K562 (cell line): ENCODE results near the gene EFNB3. TPM values are rescaled to one million over a fixed set of nuclear protein-coding genes. Genes with fewer than 3 reads are reported as not detected.

Experiments
- ATAC-seq: fragments of 200-7000 bp; cut with Tn5 transposase; 3 replicates; pipeline ENCODE4 v1.9.1; 2020; ENCODE audit warnings: moderate library complexity
- BruUV-seq: library from RNA; stranded (reverse); fragments of 400-500 nt; replicated peaks from 2 replicates; lab custom pipeline; 2021; lab: Mats Ljungman, UMichigan
- CTCF ChIA-PET: fragments of 300-600 bp; formaldehyde crosslinking; extraction: SDS; loops from one replicate; lab custom pipeline; 2021; ENCODE audit warnings: low intra/inter-chr PET ratio; lab: Yijun Ruan, JAX
- POLR2A ChIA-PET: fragments of 300-600, 350-650 bp; sonication (Branson Sonifier 250); formaldehyde crosslinking; extraction: SDS; loops from one replicate; lab custom pipeline; 2021; ENCODE audit warnings: antibody characterized with exemption, inconsistent platforms; lab: Yijun Ruan, JAX
- DNase-seq, 4 experiments: peaks; one replicate each; pipeline versions ENCODE4 v3.0.0 to v3.0.0-alpha.2; 2011 to 2018; ENCODE audit warnings: low spot score in 3 of 4, mixed read lengths in 3 of 4; ENCODE audit errors: extremely low read depth in 1 of 4
- FAIRE-seq: peaks from 2 replicates; lab custom pipeline; 2011; peaks lifted over from hg19 to GRCh38; lab: Jason Lieb, UNC
- H2AFZ ChIP-seq: 2 replicates; pipeline ENCODE4 v1.6.0; 2011; ENCODE audit warnings: low read depth, low read length, control low read depth, inconsistent platforms
- H3K27ac ChIP-seq: fragments of 200-600 bp; 3 replicates; pipeline ENCODE4 v1.8.0; 2011; ENCODE audit warnings: low read depth, mild to moderate bottlenecking, control low read depth, inconsistent platforms, low read length, moderate library complexity, mixed read lengths; ENCODE audit errors: extremely low read depth
- H3K27me3 ChIP-seq, 2 experiments: fragments of 300-600 bp in 1 of 2; 2 replicates in 1 of 2; 3 replicates in 1 of 2; pipeline versions ENCODE4 v1.6.0 to v1.8.0; 2011; ENCODE audit warnings: inconsistent platforms in 2 of 2, low read length in 2 of 2, mild to moderate bottlenecking in 1 of 2, mixed read lengths in 1 of 2, moderate library complexity in 1 of 2; ENCODE audit not compliant: control insufficient read depth in 2 of 2, insufficient read depth in 2 of 2
- H3K36me3 ChIP-seq: fragments of 300-600 bp; 3 replicates; pipeline ENCODE4 v1.8.0; 2011; ENCODE audit warnings: mild to moderate bottlenecking, low read length, inconsistent platforms; ENCODE audit not compliant: control insufficient read depth, insufficient read depth
- H3K4me1 ChIP-seq, 2 experiments: fragments of 200-600 bp in 1 of 2; replicated peaks in 1 of 2; 2 replicates in 1 of 2; 3 replicates in 1 of 2; pipeline versions ENCODE4 v1.5.1 to v1.8.0; 2011; ENCODE audit warnings: inconsistent platforms in 2 of 2, low read length in 2 of 2, mild to moderate bottlenecking in 1 of 2, mixed read lengths in 1 of 2, moderate library complexity in 1 of 2; ENCODE audit not compliant: control insufficient read depth in 2 of 2, insufficient read depth in 2 of 2
- H3K4me2 ChIP-seq: 2 replicates; pipeline ENCODE4 v1.6.1; 2011; ENCODE audit warnings: low read length, control low read depth, inconsistent platforms, mixed read lengths; ENCODE audit not compliant: insufficient read depth
- H3K4me3 ChIP-seq: fragments of 200-600 bp; sonication (generic), shearing (Covaris generic); 2 replicates; pipeline ENCODE4 v1.5.1; 2016; ENCODE audit warnings: control low read depth, inconsistent platforms
- H3K79me2 ChIP-seq: fragments of 200-600 bp; 3 replicates; pipeline ENCODE4 v1.8.0; 2011; ENCODE audit warnings: low read length, inconsistent platforms; ENCODE audit not compliant: control insufficient read depth, insufficient read depth
- H3K9ac ChIP-seq, 2 experiments: 2 replicates each; pipeline versions ENCODE4 v1.6.0 to v1.6.1; 2011; ENCODE audit warnings: low read depth in 2 of 2, low read length in 2 of 2, control low read depth in 1 of 2, inconsistent platforms in 1 of 2, mild to moderate bottlenecking in 1 of 2, mixed read lengths in 1 of 2; ENCODE audit not compliant: insufficient read depth in 1 of 2
- H3K9me1 ChIP-seq: one replicate; pipeline ENCODE4 v1.6.0; 2011; ENCODE audit warnings: inconsistent platforms, mild to moderate bottlenecking, low read length, moderate library complexity; ENCODE audit not compliant: control insufficient read depth, insufficient read depth
- H3K9me3 ChIP-seq: replicated peaks from 2 replicates; pipeline ENCODE4 v1.5.1; 2011; ENCODE audit warnings: low read depth, low read length, inconsistent platforms; ENCODE audit not compliant: control insufficient read depth, insufficient read depth
- H4K20me1 ChIP-seq: replicated peaks from 2 replicates; pipeline ENCODE4 v1.6.1; 2011; ENCODE audit warnings: low read length, inconsistent platforms, mixed read lengths; ENCODE audit not compliant: control insufficient read depth, insufficient read depth
- CC2D1A ChIP-seq: fragments of 450-650 bp; IDR thresholded peaks from 2 replicates; pipeline ENCODE4 v1.6.1; 2017; ENCODE audit warnings: mild to moderate bottlenecking
- CEBPG ChIP-seq, 3 experiments: fragments of 200-800 bp in 1 of 3; sonication (Bioruptor generic) in 1 of 3; sonication (generic) in 1 of 3; formaldehyde crosslinking in 1 of 3; IDR thresholded peaks in 2 of 3; conservative IDR thresholded peaks in 1 of 3; 2 replicates each; pipeline versions ENCODE4 v1.6.1 to v1.8.0; 2016 to 2022; ENCODE audit warnings: missing compliant biosample characterization in 2 of 3, missing genetic modification characterization in 2 of 3, mild to moderate bottlenecking in 1 of 3, missing genetic modification reagents in 1 of 3
- ETV1 ChIP-seq: fragments of 450-650 bp; conservative IDR thresholded peaks from 2 replicates; pipeline ENCODE4 v1.6.1; 2016; ENCODE audit warnings: missing genetic modification characterization, control low read depth, low read depth, missing compliant biosample characterization
- POLR2A ChIP-seq: fragments of 450-650 bp; conservative IDR thresholded peaks from 2 replicates; pipeline ENCODE4 v1.6.1; 2016
- RBM15 ChIP-seq: fragments of 200-400 bp; formaldehyde crosslinking; IDR thresholded peaks from 2 replicates; pipeline ENCODE4 v1.6.1; 2018; ENCODE audit warnings: mild to moderate bottlenecking, low read length, moderate library complexity; ENCODE audit not compliant: insufficient read depth
- RBM25 ChIP-seq: fragments of 200-400 bp; formaldehyde crosslinking; IDR thresholded peaks from 2 replicates; pipeline ENCODE4 v1.6.1; 2018; ENCODE audit warnings: low read length, low read depth, moderate library complexity; ENCODE audit not compliant: severe bottlenecking
- ZNF174 ChIP-seq: fragments of 250-450 bp; sonication (Bioruptor Pico); IDR thresholded peaks from 2 replicates; pipeline ENCODE4 v1.4.0; 2020; ENCODE audit warnings: mild to moderate bottlenecking
- WGBS: fragments of 100-300 bp; shearing (Covaris generic); methylation state at CpG from one replicate; pipeline ENCODE4 v1.1.6; 2016; ENCODE audit warnings: low coverage, mixed read lengths; ENCODE audit not compliant: insufficient coverage; ENCODE audit errors: missing lambda C conversion rate; 5-methylcytosine and 5-hydroxymethylcytosine counted together
- in situ Hi-C: fragments of 300-500 bp; cut with MboI; formaldehyde crosslinking; loops from 4 replicates; pipeline ENCODE4 v1.15.0; 2018; ENCODE audit warnings: inconsistent platforms, mixed read lengths
- intact Hi-C: fragments of 100-400 bp; cut with micrococcal nuclease; formaldehyde crosslinking; loops from 2 replicates; pipeline ENCODE4 v1.14.2; 2022
- polyA plus RNA-seq, 8 experiments: library from polyadenylated mRNA; depleted of rRNA in 4 of 8; stranded (reverse) in 5 of 8; unstranded in 3 of 8; fragments of >200 nt; fragmentation: Nextera tagmentation in 2 of 8; fragmentation: Illumina TruSeq in 1 of 8; extraction: Ambion mirVana in 2 of 8; extraction: Trizol in 1 of 8; gene quantifications; 2 replicates each; pipeline versions ENCODE4 v1.2.1 to v1.2.3, GENCODE V29; 2011 to 2014; ENCODE audit warnings: inconsistent platforms in 1 of 8, missing spikeins in 1 of 8
- total RNA-seq, 7 experiments: library from RNA; depleted of rRNA in 6 of 7; stranded (reverse); fragments of >200 nt in 6 of 7; fragmentation: Illumina TruSeq in 2 of 7; extraction: Trizol in 2 of 7; gene quantifications; 2 replicates each; pipeline versions ENCODE4 v1.2.1 to v1.2.3, GENCODE V29; 2011 to 2021; ENCODE audit warnings: low replicate concordance in 1 of 7
- TF ChIP-seq, protein P1 (sequence below): fragments of 450-650 bp; IDR thresholded peaks from 2 replicates; pipeline ENCODE4 v1.6.1; 2016; ENCODE audit warnings: borderline replicate concordance
- TF ChIP-seq, protein P2 (sequence below): sonication (generic); formaldehyde crosslinking; IDR thresholded peaks from 2 replicates; pipeline ENCODE4 v1.8.1; 2023; ENCODE audit warnings: mild to moderate bottlenecking, missing genetic modification reagents, moderate library complexity
- TF ChIP-seq, protein P3 (sequence below): sonication (generic); formaldehyde crosslinking; IDR thresholded peaks from 2 replicates; pipeline ENCODE4 v1.8.0; 2023; ENCODE audit warnings: mild to moderate bottlenecking, missing genetic modification reagents
- TF ChIP-seq, protein P4 (sequence below): sonication (generic); formaldehyde crosslinking; IDR thresholded peaks from 2 replicates; pipeline ENCODE4 v1.5.0; 2020; ENCODE audit warnings: missing genetic modification reagents

EFNB3 gene
- total and polyA plus RNA-seq, 9 of the 15 experiments (the other 6 are each of a cell fraction or from before 2014, with no cell fraction given) = not detected

DNA sequence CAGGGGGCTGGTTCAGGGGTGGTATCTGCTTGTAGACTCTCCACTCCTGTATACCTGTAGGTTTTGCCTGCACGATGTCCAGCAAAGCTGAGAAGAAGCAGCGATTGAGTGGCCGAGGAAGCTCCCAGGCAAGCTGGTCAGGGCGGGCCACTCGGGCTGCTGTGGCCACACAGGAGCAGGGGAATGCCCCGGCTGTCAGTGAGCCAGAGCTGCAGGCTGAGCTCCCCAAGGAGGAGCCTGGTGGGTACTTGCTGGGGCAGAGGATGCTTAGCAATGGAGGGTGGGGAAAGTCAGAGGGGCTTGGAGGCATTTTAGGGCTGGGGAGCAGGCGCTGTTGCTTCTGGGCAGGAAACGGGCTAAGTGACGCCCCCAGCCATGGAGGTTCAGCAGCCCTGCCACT is 14.7 kb downstream of the EFNB3 start:
- Histone ChIP-seq H3K4me3 (no peak overlapping the region), H3K9me1 (no peaks in the 10 kb centered on the region), H3K4me1 (peaks cover 6 to 21% of the 10 kb centered on the region in 2 experiments; a peak in 3 of 5 replicates), H4K20me1 (no peaks in the 10 kb centered on the region), H3K79me2 (no peaks in the 10 kb centered on the region), H3K27me3 (peaks cover 24 to 50% of the 10 kb centered on the region in 2 experiments; a peak in 4 of 5 replicates), H3K27ac (no peak overlapping the region), H3K36me3 (no peaks in the 10 kb centered on the region), H2AFZ (no peak overlapping the region), H3K4me2 (no peak overlapping the region), H3K9me3 (no peaks in the 10 kb centered on the region), H3K9ac (no peak overlapping the region)
- DNase-seq (no peak), FAIRE-seq (no peak), ATAC-seq (no peak)
- in situ Hi-C loops (no loop called here), intact Hi-C loops (no loop called here)
- ChIA-PET POLR2A (interaction anchor here (0.6 kb wide), 1 partner anchor 34 kb away, joined by 4 read pairs; no protein-coding TSS in a partner anchor), CTCF (no interaction called here)
- WGBS = 6% methylated on average over 9 of the region's 9 CpGs
- no TSS peak for BruUV-seq
- no peak for TF ChIP-seq RBM25
- TF ChIP-seq, protein P1, sequence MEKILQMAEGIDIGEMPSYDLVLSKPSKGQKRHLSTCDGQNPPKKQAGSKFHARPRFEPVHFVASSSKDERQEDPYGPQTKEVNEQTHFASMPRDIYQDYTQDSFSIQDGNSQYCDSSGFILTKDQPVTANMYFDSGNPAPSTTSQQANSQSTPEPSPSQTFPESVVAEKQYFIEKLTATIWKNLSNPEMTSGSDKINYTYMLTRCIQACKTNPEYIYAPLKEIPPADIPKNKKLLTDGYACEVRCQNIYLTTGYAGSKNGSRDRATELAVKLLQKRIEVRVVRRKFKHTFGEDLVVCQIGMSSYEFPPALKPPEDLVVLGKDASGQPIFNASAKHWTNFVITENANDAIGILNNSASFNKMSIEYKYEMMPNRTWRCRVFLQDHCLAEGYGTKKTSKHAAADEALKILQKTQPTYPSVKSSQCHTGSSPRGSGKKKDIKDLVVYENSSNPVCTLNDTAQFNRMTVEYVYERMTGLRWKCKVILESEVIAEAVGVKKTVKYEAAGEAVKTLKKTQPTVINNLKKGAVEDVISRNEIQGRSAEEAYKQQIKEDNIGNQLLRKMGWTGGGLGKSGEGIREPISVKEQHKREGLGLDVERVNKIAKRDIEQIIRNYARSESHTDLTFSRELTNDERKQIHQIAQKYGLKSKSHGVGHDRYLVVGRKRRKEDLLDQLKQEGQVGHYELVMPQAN = no peak
- no peak for TF ChIP-seq RBM15
- TF ChIP-seq CC2D1A = no peak
- no peak for TF ChIP-seq ZNF174 (CRISPR knock-in tag)
- no peak for TF ChIP-seq CEBPG (CRISPR knock-in tag; IDR thresholded peaks at IDR 0.05)
- no peak for TF ChIP-seq CEBPG (tag; conservative IDR thresholded peaks at IDR 0.05 in 1 of 2, IDR thresholded peaks at IDR 0.05 in 1 of 2)
- TF ChIP-seq, protein P2, sequence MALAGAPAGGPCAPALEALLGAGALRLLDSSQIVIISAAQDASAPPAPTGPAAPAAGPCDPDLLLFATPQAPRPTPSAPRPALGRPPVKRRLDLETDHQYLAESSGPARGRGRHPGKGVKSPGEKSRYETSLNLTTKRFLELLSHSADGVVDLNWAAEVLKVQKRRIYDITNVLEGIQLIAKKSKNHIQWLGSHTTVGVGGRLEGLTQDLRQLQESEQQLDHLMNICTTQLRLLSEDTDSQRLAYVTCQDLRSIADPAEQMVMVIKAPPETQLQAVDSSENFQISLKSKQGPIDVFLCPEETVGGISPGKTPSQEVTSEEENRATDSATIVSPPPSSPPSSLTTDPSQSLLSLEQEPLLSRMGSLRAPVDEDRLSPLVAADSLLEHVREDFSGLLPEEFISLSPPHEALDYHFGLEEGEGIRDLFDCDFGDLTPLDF (CRISPR knock-in tag) = no peak
- TF ChIP-seq, protein P3, sequence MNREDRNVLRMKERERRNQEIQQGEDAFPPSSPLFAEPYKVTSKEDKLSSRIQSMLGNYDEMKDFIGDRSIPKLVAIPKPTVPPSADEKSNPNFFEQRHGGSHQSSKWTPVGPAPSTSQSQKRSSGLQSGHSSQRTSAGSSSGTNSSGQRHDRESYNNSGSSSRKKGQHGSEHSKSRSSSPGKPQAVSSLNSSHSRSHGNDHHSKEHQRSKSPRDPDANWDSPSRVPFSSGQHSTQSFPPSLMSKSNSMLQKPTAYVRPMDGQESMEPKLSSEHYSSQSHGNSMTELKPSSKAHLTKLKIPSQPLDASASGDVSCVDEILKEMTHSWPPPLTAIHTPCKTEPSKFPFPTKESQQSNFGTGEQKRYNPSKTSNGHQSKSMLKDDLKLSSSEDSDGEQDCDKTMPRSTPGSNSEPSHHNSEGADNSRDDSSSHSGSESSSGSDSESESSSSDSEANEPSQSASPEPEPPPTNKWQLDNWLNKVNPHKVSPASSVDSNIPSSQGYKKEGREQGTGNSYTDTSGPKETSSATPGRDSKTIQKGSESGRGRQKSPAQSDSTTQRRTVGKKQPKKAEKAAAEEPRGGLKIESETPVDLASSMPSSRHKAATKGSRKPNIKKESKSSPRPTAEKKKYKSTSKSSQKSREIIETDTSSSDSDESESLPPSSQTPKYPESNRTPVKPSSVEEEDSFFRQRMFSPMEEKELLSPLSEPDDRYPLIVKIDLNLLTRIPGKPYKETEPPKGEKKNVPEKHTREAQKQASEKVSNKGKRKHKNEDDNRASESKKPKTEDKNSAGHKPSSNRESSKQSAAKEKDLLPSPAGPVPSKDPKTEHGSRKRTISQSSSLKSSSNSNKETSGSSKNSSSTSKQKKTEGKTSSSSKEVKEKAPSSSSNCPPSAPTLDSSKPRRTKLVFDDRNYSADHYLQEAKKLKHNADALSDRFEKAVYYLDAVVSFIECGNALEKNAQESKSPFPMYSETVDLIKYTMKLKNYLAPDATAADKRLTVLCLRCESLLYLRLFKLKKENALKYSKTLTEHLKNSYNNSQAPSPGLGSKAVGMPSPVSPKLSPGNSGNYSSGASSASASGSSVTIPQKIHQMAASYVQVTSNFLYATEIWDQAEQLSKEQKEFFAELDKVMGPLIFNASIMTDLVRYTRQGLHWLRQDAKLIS (CRISPR knock-in tag) = no peak
- TF ChIP-seq, protein P4, sequence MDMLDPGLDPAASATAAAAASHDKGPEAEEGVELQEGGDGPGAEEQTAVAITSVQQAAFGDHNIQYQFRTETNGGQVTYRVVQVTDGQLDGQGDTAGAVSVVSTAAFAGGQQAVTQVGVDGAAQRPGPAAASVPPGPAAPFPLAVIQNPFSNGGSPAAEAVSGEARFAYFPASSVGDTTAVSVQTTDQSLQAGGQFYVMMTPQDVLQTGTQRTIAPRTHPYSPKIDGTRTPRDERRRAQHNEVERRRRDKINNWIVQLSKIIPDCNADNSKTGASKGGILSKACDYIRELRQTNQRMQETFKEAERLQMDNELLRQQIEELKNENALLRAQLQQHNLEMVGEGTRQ (CRISPR knock-in tag) = no peak
- no peak for TF ChIP-seq POLR2A
- TF ChIP-seq ETV1 = no peak
